Cardiac fibroblast (primary cell): ENCODE data around the gene CYB5R4.

Experiments used
- DNase-seq, 2 donors: peaks; one replicate each; pipeline versions ENCODE4 v3.0.0 to v3.0.0-alpha.2; 2010; ENCODE audit warnings: low read depth in 2 of 2
- H3K4me3 ChIP-seq, 2 donors: replicated peaks in 1 of 2; 1 replicate in 1 of 2; 2 replicates in 1 of 2; pipeline ENCODE4 v1.5.1; 2011; ENCODE audit warnings: low read depth in 2 of 2, low read length in 2 of 2, mild to moderate bottlenecking in 2 of 2, moderate library complexity in 1 of 2
- CTCF ChIP-seq: IDR thresholded peaks from one replicate; pipeline ENCODE4 v1.5.1; 2011; ENCODE audit warnings: low read depth, mild to moderate bottlenecking, low read length, inconsistent platforms

CYB5R4 gene

GRCh38 chr6:83998021-83998584 lies 138.6 kb downstream of the CYB5R4 start:
- no peak for DNase-seq
- no peak overlapping the region for H3K4me3 ChIP-seq
- no peak for TF ChIP-seq CTCF

GRCh38 chr6:84001119-84001518 lies 141.6 kb downstream of the CYB5R4 start:
- H3K4me3 ChIP-seq: no peak overlapping the region
- TF ChIP-seq CTCF: no peak
- no peak for DNase-seq

- no peak overlapping the region for H3K4me3 ChIP-seq
- TF ChIP-seq CTCF: no peak
- DNase-seq: no peak
Measured at GRCh38 chr6:84002226-84002625, 142.7 kb downstream of the CYB5R4 start.

GRCh38 chr6:84003131-84003530 lies 143.6 kb downstream of the CYB5R4 start:
- no peak for DNase-seq
- H3K4me3 ChIP-seq: no peak overlapping the region
- no peak for TF ChIP-seq CTCF

- TF ChIP-seq CTCF: no peak
- no peak overlapping the region for H3K4me3 ChIP-seq
- no peak for DNase-seq
Measured at GRCh38 chr6:84003654-84004053, 144.2 kb downstream of the CYB5R4 start.

- no peak for TF ChIP-seq CTCF
- no peak overlapping the region for H3K4me3 ChIP-seq
- no peak for DNase-seq
Measured at GRCh38 chr6:84007871-84008270, 148.4 kb downstream of the CYB5R4 start.

GRCh38 chr6:84013354-84013753 lies 153.9 kb downstream of the CYB5R4 start:
- no peak for DNase-seq
- no peak for TF ChIP-seq CTCF

More at GRCh38 chr6:84013354-84013753, 153.9 kb downstream of the CYB5R4 start:
- H3K4me3 ChIP-seq: no peak overlapping the region
